Caco-2 (cell line): Measurements from ENCODE around the gene RFX2. TPM values are rescaled to one million over a fixed set of nuclear protein-coding genes. Genes with fewer than 3 reads are reported as not detected.

Source experiments
- BruUV-seq: library from RNA; stranded (reverse); fragments of 400-500 nt; replicated peaks from 2 replicates; lab custom pipeline; 2021; lab: Mats Ljungman, UMichigan
- CTCF ChIA-PET: fragments of 300-600 bp; sonication (Branson Sonifier 250); formaldehyde crosslinking; loops from one replicate; lab custom pipeline; 2022; ENCODE audit warnings: antibody characterized with exemption; lab: Charles Lee
- POLR2A ChIA-PET: fragments of 300-600 bp; sonication (Branson Sonifier 250); formaldehyde crosslinking; loops from one replicate; lab custom pipeline; 2022; ENCODE audit warnings: antibody characterized with exemption; lab: Charles Lee
- DNase-seq, 2 experiments: peaks; one replicate each; pipeline versions ENCODE4 v3.0.0 to v3.0.0-alpha.2; 2020 to 2022
- H3K27me3 ChIP-seq: replicated peaks from 2 replicates; pipeline ENCODE4 v1.6.0; 2011; ENCODE audit warnings: low read length; ENCODE audit not compliant: control insufficient read depth, insufficient read depth
- H3K36me3 ChIP-seq: 2 replicates; pipeline ENCODE4 v1.5.1; 2011; ENCODE audit warnings: low read length; ENCODE audit not compliant: control insufficient read depth, insufficient read depth
- H3K4me1 ChIP-seq: fragments of 250-450 bp; sonication (Bioruptor Pico); 2 replicates; pipeline ENCODE4 v1.5.1; 2020; ENCODE audit warnings: mild to moderate bottlenecking
- H3K4me3 ChIP-seq: 2 replicates; pipeline ENCODE4 v1.5.1; 2011; ENCODE audit warnings: low read depth, mild to moderate bottlenecking, control low read depth, low read length
- H3K9me3 ChIP-seq: fragments of 250-450 bp; sonication (Bioruptor Pico); 2 replicates; pipeline ENCODE4 v1.5.1; 2020; ENCODE audit warnings: mild to moderate bottlenecking, moderate library complexity
- H3K27ac Mint-ChIP-seq: one replicate; pipeline ENCODE4 v1.8.0; 2022; ENCODE audit warnings: mixed read lengths; ENCODE audit not compliant: unreplicated experiment
- H3K27me3 Mint-ChIP-seq: one replicate; pipeline ENCODE4 v1.8.0; 2022; ENCODE audit warnings: mixed read lengths; ENCODE audit not compliant: insufficient read depth, unreplicated experiment
- H3K36me3 Mint-ChIP-seq: one replicate; pipeline ENCODE4 v1.8.0; 2022; ENCODE audit warnings: mild to moderate bottlenecking, mixed read lengths; ENCODE audit not compliant: insufficient read depth, unreplicated experiment
- H3K4me1 Mint-ChIP-seq: one replicate; pipeline ENCODE4 v1.8.0; 2022; ENCODE audit warnings: low read depth, mixed read lengths; ENCODE audit not compliant: unreplicated experiment
- H3K4me3 Mint-ChIP-seq: one replicate; pipeline ENCODE4 v1.8.0; 2022; ENCODE audit warnings: mild to moderate bottlenecking, moderate library complexity, mixed read lengths; ENCODE audit not compliant: unreplicated experiment
- H3K9me3 Mint-ChIP-seq: one replicate; pipeline ENCODE4 v1.8.0; 2022; ENCODE audit warnings: mixed read lengths; ENCODE audit not compliant: unreplicated experiment
- CTCF ChIP-seq, 2 experiments: fragments of 200-600 bp in 1 of 2; IDR thresholded peaks; 1 replicate in 1 of 2; 2 replicates in 1 of 2; pipeline versions ENCODE4 v1.5.1 to v1.8.0; 2011 to 2022; ENCODE audit warnings: antibody characterized with exemption in 1 of 2, control low read depth in 1 of 2, inconsistent platforms in 1 of 2, low read depth in 1 of 2, low read length in 1 of 2, mild to moderate bottlenecking in 1 of 2, moderate library complexity in 1 of 2; ENCODE audit not compliant: insufficient read depth in 1 of 2, severe bottlenecking in 1 of 2, unreplicated experiment in 1 of 2
- intact Hi-C: fragments of 100-400 bp; cut with micrococcal nuclease; formaldehyde crosslinking; loops from one replicate; pipeline ENCODE4 v1.10.0; 2022; ENCODE audit not compliant: unreplicated experiment
- total RNA-seq: library from RNA; stranded (reverse); gene quantifications from 2 replicates; pipeline ENCODE4 v1.2.3, GENCODE V29; 2022

RFX2 gene
- total RNA-seq, 1 experiment from 2014 or later, result 9.3 TPM

GRCh38 chr19:5951338-5951861 lies 158.9 kb downstream of the RFX2 start:
- no peak for TF ChIP-seq CTCF (IDR thresholded peaks at IDR 0.05; ENCODE audit: insufficient read depth in 1 of 2, low read depth in 1 of 2, low read length in 1 of 2, severe bottlenecking in 1 of 2, unreplicated experiment in 1 of 2)
- H3K27me3 ChIP-seq, result no peaks in the 10 kb centered on the region
- POLR2A ChIA-PET, result no interaction called here
- CTCF ChIA-PET, result interaction anchor here (1.5 kb wide), 1 partner anchor 17 kb away, joined by 5 read pairs; no protein-coding TSS in a partner anchor
- H3K36me3 Mint-ChIP-seq, result peaks cover 15% of the 10 kb centered on the region
- no peak for DNase-seq
- intact Hi-C loops, result no loop called here
- H3K9me3 Mint-ChIP-seq, result no peaks in the 10 kb centered on the region
- H3K4me1 Mint-ChIP-seq, result peaks cover 7% of the 10 kb centered on the region
- H3K4me3 ChIP-seq, result no peak overlapping the region
- H3K27me3 Mint-ChIP-seq, result no peaks in the 10 kb centered on the region
- H3K27ac Mint-ChIP-seq, result no peak overlapping the region
- no peaks in the 10 kb centered on the region for H3K9me3 ChIP-seq
- no peaks in the 10 kb centered on the region; the same call in 1 of the 2 replicates for H3K36me3 ChIP-seq
- peaks cover 17% of the 10 kb centered on the region for H3K4me1 ChIP-seq
- H3K4me3 Mint-ChIP-seq, result no peak overlapping the region
- no TSS peak for BruUV-seq

- Histone ChIP-seq H3K36me3 (peaks cover 2% of the 10 kb centered on the region), H3K4me1 (peaks cover 17% of the 10 kb centered on the region)
- no peaks in the 10 kb centered on the region for H3K27me3 Mint-ChIP-seq
These were observed 159.6 kb downstream of the RFX2 start for GRCh38 chr19:5950741-5951140.

GRCh38 chr19:5949792-5950305 lies 160.5 kb downstream of the RFX2 start:
- H3K4me3 Mint-ChIP-seq, result no peak overlapping the region

More at GRCh38 chr19:5950741-5951140, 159.6 kb downstream of the RFX2 start:
- Mint-ChIP-seq H3K9me3 (no peaks in the 10 kb centered on the region), H3K4me3 (no peak overlapping the region), H3K27ac (no peak overlapping the region), H3K36me3 (peaks cover 20% of the 10 kb centered on the region), H3K4me1 (peaks cover 7% of the 10 kb centered on the region)
- H3K9me3 ChIP-seq, result no peaks in the 10 kb centered on the region
- no peak overlapping the region for H3K4me3 ChIP-seq
- TF ChIP-seq CTCF (IDR thresholded peaks at IDR 0.05; ENCODE audit: insufficient read depth in 1 of 2, low read depth in 1 of 2, low read length in 1 of 2, severe bottlenecking in 1 of 2, unreplicated experiment in 1 of 2), result no peak
- no peaks in the 10 kb centered on the region for H3K27me3 ChIP-seq
- intact Hi-C loops, result no loop called here
- ChIA-PET POLR2A (no interaction called here), CTCF (no interaction called here)
- BruUV-seq, result no TSS peak
- DNase-seq, result no peak

More at GRCh38 chr19:5949792-5950305, 160.5 kb downstream of the RFX2 start:
- TF ChIP-seq CTCF (IDR thresholded peaks at IDR 0.05; ENCODE audit: insufficient read depth in 1 of 2, low read depth in 1 of 2, low read length in 1 of 2, severe bottlenecking in 1 of 2, unreplicated experiment in 1 of 2), result no peak
- peaks cover 4% of the 10 kb centered on the region for H3K36me3 ChIP-seq
- H3K4me1 ChIP-seq, result peaks cover 12% of the 10 kb centered on the region
- no peak for DNase-seq
- no peaks in the 10 kb centered on the region for H3K9me3 ChIP-seq
- peaks cover 7% of the 10 kb centered on the region for H3K4me1 Mint-ChIP-seq
- BruUV-seq, result no TSS peak
- H3K27ac Mint-ChIP-seq, result peak overlapping the region; percentile 56
- H3K36me3 Mint-ChIP-seq, result peaks cover 23% of the 10 kb centered on the region
- no peaks in the 10 kb centered on the region for H3K27me3 Mint-ChIP-seq
- CTCF ChIA-PET, result interaction anchor here (0.7 kb wide), 1 partner anchor 269 kb away, joined by 4 read pairs; no protein-coding TSS in a partner anchor
- H3K9me3 Mint-ChIP-seq, result no peaks in the 10 kb centered on the region
- no peak overlapping the region for H3K4me3 ChIP-seq
- intact Hi-C loops, result no loop called here
- H3K27me3 ChIP-seq, result no peaks in the 10 kb centered on the region
- POLR2A ChIA-PET, result no interaction called here
